Keratinocyte (primary cell): ENCODE data around the gene STX8. TPM values are rescaled to one million over a fixed set of nuclear protein-coding genes. Genes with fewer than 3 reads are reported as not detected.

Experiments used
- DNase-seq: peaks from one replicate; pipeline ENCODE4 v3.0.0-alpha.2; 2011; ENCODE audit warnings: low read depth, missing footprints, low spot score
- FAIRE-seq: peaks from 2 replicates; lab custom pipeline; 2011; peaks lifted over from hg19 to GRCh38; lab: Jason Lieb, UNC
- H2AFZ ChIP-seq: 2 replicates; pipeline ENCODE4 v1.6.0; 2012; ENCODE audit warnings: low read length, control low read depth, inconsistent platforms; ENCODE audit not compliant: control insufficient read depth
- H3K27ac ChIP-seq: 2 replicates; pipeline ENCODE4 v1.5.1; 2011; ENCODE audit warnings: low read length; ENCODE audit not compliant: control insufficient read depth, insufficient read depth
- H3K27me3 ChIP-seq: 3 replicates; pipeline ENCODE4 v1.6.0; 2011; ENCODE audit warnings: low read length; ENCODE audit not compliant: control insufficient read depth, insufficient read depth; ENCODE audit errors: extremely low read depth
- H3K36me3 ChIP-seq, 2 experiments: 2 replicates in 1 of 2; 3 replicates in 1 of 2; pipeline ENCODE4 v1.5.1; 2011; ENCODE audit warnings: low read length in 2 of 2, mild to moderate bottlenecking in 1 of 2; ENCODE audit not compliant: control insufficient read depth in 2 of 2, insufficient read depth in 2 of 2; ENCODE audit errors: extremely low read depth in 1 of 2
- H3K4me1 ChIP-seq: 3 replicates; pipeline ENCODE4 v1.5.1; 2011; ENCODE audit warnings: low read length; ENCODE audit not compliant: control insufficient read depth, insufficient read depth; ENCODE audit errors: extremely low read depth
- H3K4me2 ChIP-seq: 3 replicates; pipeline ENCODE4 v1.6.0; 2011; ENCODE audit warnings: low read depth, low read length; ENCODE audit not compliant: control insufficient read depth, insufficient read depth; ENCODE audit errors: extremely low read depth
- H3K4me3 ChIP-seq, 3 experiments: fragments of 200-600 bp in 1 of 3; sonication (generic) in 1 of 3; 2 replicates in 2 of 3; 3 replicates in 1 of 3; pipeline ENCODE4 v1.5.1; 2011 to 2016; ENCODE audit warnings: low read length in 3 of 3, mild to moderate bottlenecking in 3 of 3, control low read depth in 2 of 3, inconsistent platforms in 1 of 3, low read depth in 1 of 3, mixed read lengths in 1 of 3, mixed run types in 1 of 3, moderate library complexity in 1 of 3; ENCODE audit not compliant: control insufficient read depth in 2 of 3, insufficient read depth in 2 of 3; ENCODE audit errors: extremely low read depth in 1 of 3
- H3K79me2 ChIP-seq: 2 replicates; pipeline ENCODE4 v1.6.0; 2012; ENCODE audit warnings: low read length; ENCODE audit not compliant: control insufficient read depth, insufficient read depth
- H3K9ac ChIP-seq: 3 replicates; pipeline ENCODE4 v1.6.0; 2011; ENCODE audit warnings: low read length; ENCODE audit not compliant: control insufficient read depth, insufficient read depth; ENCODE audit errors: extremely low read depth
- H3K9me1 ChIP-seq: 3 replicates; pipeline ENCODE4 v1.6.0; 2011; ENCODE audit warnings: low read length; ENCODE audit not compliant: control insufficient read depth, insufficient read depth; ENCODE audit errors: extremely low read depth
- H3K9me3 ChIP-seq: 2 replicates; pipeline ENCODE4 v1.5.1; 2012; ENCODE audit warnings: low read depth, low read length; ENCODE audit not compliant: control insufficient read depth
- H4K20me1 ChIP-seq: 3 replicates; pipeline ENCODE4 v1.6.0; 2011; ENCODE audit warnings: low read length; ENCODE audit not compliant: control insufficient read depth, insufficient read depth; ENCODE audit errors: extremely low read depth
- EZH2 ChIP-seq: IDR thresholded peaks from one replicate; pipeline ENCODE4 v1.6.1; 2012; ENCODE audit warnings: inconsistent platforms, mild to moderate bottlenecking, low read length, moderate library complexity
- dilution Hi-C: fragments of 300-500 bp; cut with MboI; formaldehyde crosslinking; loops from one replicate; pipeline ENCODE4 v1.7.0; 2020; ENCODE audit warnings: low sequenced_read_pairs; ENCODE audit not compliant: extremely low pct_ligation_motif_present
- polyA plus RNA-seq, 5 experiments: library from polyadenylated mRNA; depleted of rRNA in 3 of 5; stranded (reverse) in 3 of 5; stranded (forward) in 1 of 5; unstranded in 1 of 5; fragments of >200 nt; gene quantifications; 1 replicate in 1 of 5; 2 replicates in 3 of 5; 3 replicates in 1 of 5; pipeline versions ENCODE4 v1.2.1 to v1.2.3, GENCODE V29; 2011 to 2012; ENCODE audit warnings: missing spikeins in 2 of 5, low read depth in 1 of 5, low replicate concordance in 1 of 5
- TF ChIP-seq, protein P1 (sequence below), 3 experiments: IDR thresholded peaks in 1 of 3; conservative IDR thresholded peaks in 1 of 3; optimal IDR thresholded peaks in 1 of 3; 2 replicates in 2 of 3; 3 replicates in 1 of 3; pipeline versions ENCODE3 to v1.5.1; 2011; ENCODE audit warnings: low read length in 3 of 3, mild to moderate bottlenecking in 3 of 3, moderate library complexity in 2 of 3, control low read depth in 1 of 3, inconsistent platforms in 1 of 3; ENCODE audit not compliant: insufficient read depth in 2 of 3; ENCODE audit errors: extremely low read depth in 1 of 3

Gene STX8
- polyA plus RNA-seq, 1 donor (not counting 4 experiments of a cell fraction or from before 2014, with no cell fraction given) = 90.3 TPM

DNA sequence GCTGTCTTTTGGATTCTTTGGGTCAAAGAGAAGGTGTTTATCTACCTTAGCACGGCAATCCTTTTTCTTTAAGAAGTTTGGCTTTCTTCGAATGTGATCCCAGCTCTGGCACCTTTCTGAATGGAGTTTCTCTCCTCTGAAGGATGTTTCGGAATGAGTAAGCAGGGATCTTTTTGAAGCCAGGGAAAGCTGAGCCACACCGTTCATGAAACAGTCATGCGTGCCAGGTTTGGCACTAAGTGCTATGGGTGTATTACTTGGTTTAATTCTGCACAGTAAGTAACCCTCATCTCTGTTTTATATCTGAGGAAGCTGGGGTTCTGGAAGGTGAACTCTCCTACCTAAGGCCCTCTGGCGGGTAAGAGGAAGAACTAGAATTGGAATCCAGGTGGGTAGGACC is 319.8 kb downstream of the STX8 start:
- no peaks in the 10 kb centered on the region for H3K79me2 ChIP-seq
- no peak overlapping the region for H3K4me3 ChIP-seq
- no peak overlapping the region for H3K4me2 ChIP-seq
- H4K20me1 ChIP-seq = no peaks in the 10 kb centered on the region
- dilution Hi-C loops = no loop called here
- TF ChIP-seq EZH2 = no peak
- TF ChIP-seq, protein P1, sequence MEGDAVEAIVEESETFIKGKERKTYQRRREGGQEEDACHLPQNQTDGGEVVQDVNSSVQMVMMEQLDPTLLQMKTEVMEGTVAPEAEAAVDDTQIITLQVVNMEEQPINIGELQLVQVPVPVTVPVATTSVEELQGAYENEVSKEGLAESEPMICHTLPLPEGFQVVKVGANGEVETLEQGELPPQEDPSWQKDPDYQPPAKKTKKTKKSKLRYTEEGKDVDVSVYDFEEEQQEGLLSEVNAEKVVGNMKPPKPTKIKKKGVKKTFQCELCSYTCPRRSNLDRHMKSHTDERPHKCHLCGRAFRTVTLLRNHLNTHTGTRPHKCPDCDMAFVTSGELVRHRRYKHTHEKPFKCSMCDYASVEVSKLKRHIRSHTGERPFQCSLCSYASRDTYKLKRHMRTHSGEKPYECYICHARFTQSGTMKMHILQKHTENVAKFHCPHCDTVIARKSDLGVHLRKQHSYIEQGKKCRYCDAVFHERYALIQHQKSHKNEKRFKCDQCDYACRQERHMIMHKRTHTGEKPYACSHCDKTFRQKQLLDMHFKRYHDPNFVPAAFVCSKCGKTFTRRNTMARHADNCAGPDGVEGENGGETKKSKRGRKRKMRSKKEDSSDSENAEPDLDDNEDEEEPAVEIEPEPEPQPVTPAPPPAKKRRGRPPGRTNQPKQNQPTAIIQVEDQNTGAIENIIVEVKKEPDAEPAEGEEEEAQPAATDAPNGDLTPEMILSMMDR (optimal IDR thresholded peaks at IDR 0.05 in 1 of 3, IDR thresholded peaks at IDR 0.05 in 1 of 3, conservative IDR thresholded peaks at IDR 0.05 in 1 of 3; ENCODE audit: extremely low read depth in 1 of 3, insufficient read depth in 2 of 3, low read length in 3 of 3) = no peak
- H3K9ac ChIP-seq = no peak overlapping the region
- H3K9me1 ChIP-seq = no peaks in the 10 kb centered on the region
- no peaks in the 10 kb centered on the region for H3K9me3 ChIP-seq
- no peak overlapping the region for H2AFZ ChIP-seq
- H3K4me1 ChIP-seq = no peaks in the 10 kb centered on the region
- no peak overlapping the region for H3K27ac ChIP-seq
- DNase-seq (no peak), FAIRE-seq (no peak)
- H3K27me3 ChIP-seq = no peaks in the 10 kb centered on the region
- no peaks in the 10 kb centered on the region for H3K36me3 ChIP-seq

DNA sequence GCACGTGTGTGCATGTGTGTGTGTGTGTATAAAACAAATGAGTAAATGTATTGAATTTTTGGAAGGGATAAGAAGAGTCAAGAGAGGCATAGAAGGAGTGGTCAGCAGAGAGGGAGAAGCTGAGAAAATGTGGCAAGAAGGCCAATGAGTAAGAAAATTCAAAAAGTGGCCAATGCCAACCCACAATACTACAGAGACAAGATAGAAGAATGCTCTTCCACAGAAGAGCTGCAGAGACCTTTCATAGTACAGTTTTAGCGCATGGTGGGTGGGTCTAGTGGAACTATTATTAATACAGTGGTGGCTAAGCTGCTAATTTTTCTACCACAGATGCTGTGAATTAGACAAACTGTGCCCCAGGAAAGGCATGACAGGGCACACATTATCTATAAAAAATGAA is 320.8 kb downstream of the STX8 start:
- H3K27me3 ChIP-seq = no peaks in the 10 kb centered on the region
- H3K79me2 ChIP-seq = no peaks in the 10 kb centered on the region
- no peaks in the 10 kb centered on the region for H3K36me3 ChIP-seq
- H3K9me1 ChIP-seq = no peaks in the 10 kb centered on the region
- no peaks in the 10 kb centered on the region for H3K4me1 ChIP-seq
- H4K20me1 ChIP-seq = no peaks in the 10 kb centered on the region
- dilution Hi-C loops = no loop called here
- no peak overlapping the region for H3K9ac ChIP-seq
- no peak overlapping the region for H3K4me3 ChIP-seq
- TF ChIP-seq, protein P1 (optimal IDR thresholded peaks at IDR 0.05 in 1 of 3, IDR thresholded peaks at IDR 0.05 in 1 of 3, conservative IDR thresholded peaks at IDR 0.05 in 1 of 3; ENCODE audit: extremely low read depth in 1 of 3, insufficient read depth in 2 of 3, low read length in 3 of 3) = no peak
- TF ChIP-seq EZH2 = no peak
- no peak overlapping the region for H3K4me2 ChIP-seq
- no peak for DNase-seq
- H2AFZ ChIP-seq = no peak overlapping the region
- no peak for FAIRE-seq
- no peaks in the 10 kb centered on the region for H3K9me3 ChIP-seq
- H3K27ac ChIP-seq = no peak overlapping the region
